OCI-LY1 (cell line): Measurements from ENCODE around the gene DMD.

Experiments
- H2AFZ ChIP-seq: fragments of 200-600 bp; sonication (generic), shearing (Covaris generic); 2 replicates; pipeline ENCODE4 v1.6.0; 2014; ENCODE audit warnings: antibody characterized with exemption, mild to moderate bottlenecking, low read length
- H3F3A ChIP-seq: fragments of 200-600 bp; sonication (generic), shearing (Covaris generic); 2 replicates; pipeline ENCODE4 v1.6.0; 2014; ENCODE audit warnings: mild to moderate bottlenecking, antibody characterized with exemption, low read length, moderate library complexity; ENCODE audit not compliant: insufficient read depth
- H3K27ac ChIP-seq: fragments of 200-600 bp; sonication (generic); 2 replicates; pipeline ENCODE4 v1.5.1; 2014; ENCODE audit warnings: low read length, mixed run types, mild to moderate bottlenecking, low read depth; ENCODE audit not compliant: poor library complexity, severe bottlenecking
- H3K27me3 ChIP-seq: fragments of 200-600 bp; sonication (generic); 2 replicates; pipeline ENCODE4 v1.6.0; 2014; ENCODE audit warnings: antibody characterized with exemption, mild to moderate bottlenecking, low read length, moderate library complexity; ENCODE audit not compliant: insufficient read depth
- H3K36me3 ChIP-seq: fragments of 200-600 bp; sonication (generic); 2 replicates; pipeline ENCODE4 v1.6.1; 2014; ENCODE audit warnings: mild to moderate bottlenecking, antibody characterized with exemption, low read length, moderate library complexity, mixed read lengths; ENCODE audit not compliant: insufficient read depth
- H3K4me1 ChIP-seq: fragments of 200-600 bp; sonication (generic); 2 replicates; pipeline ENCODE4 v1.5.1; 2014; ENCODE audit warnings: mild to moderate bottlenecking, low read length, moderate library complexity; ENCODE audit not compliant: insufficient read depth, severe bottlenecking
- H3K4me2 ChIP-seq: fragments of 200-600 bp; sonication (generic), shearing (Covaris generic); 2 replicates; pipeline ENCODE4 v1.6.1; 2014; ENCODE audit warnings: low read length
- H3K4me3 ChIP-seq: fragments of 200-600 bp; sonication (generic); 2 replicates; pipeline ENCODE4 v1.5.1; 2014; ENCODE audit warnings: low read length, low read depth, mild to moderate bottlenecking, mixed read lengths; ENCODE audit not compliant: poor library complexity, severe bottlenecking
- H3K79me2 ChIP-seq: fragments of 200-600 bp; shearing (Covaris generic); 2 replicates; pipeline ENCODE4 v1.6.1; 2016; ENCODE audit warnings: mixed run types, low read length, mixed read lengths; ENCODE audit not compliant: insufficient read depth
- H3K9ac ChIP-seq: fragments of 200-600 bp; sonication (generic), shearing (Covaris generic); 2 replicates; pipeline ENCODE4 v1.6.1; 2014; ENCODE audit warnings: mild to moderate bottlenecking, low read length, mixed read lengths
- H3K9me2 ChIP-seq: fragments of 200-600 bp; sonication (generic), shearing (Covaris generic); 2 replicates; pipeline ENCODE4 v1.6.1; 2014; ENCODE audit warnings: low read depth, mild to moderate bottlenecking, low read length, mixed read lengths
- H3K9me3 ChIP-seq: fragments of 200-600 bp; shearing (Covaris generic); 2 replicates; pipeline ENCODE4 v1.6.1; 2014; ENCODE audit warnings: low read length, mixed read lengths
- H4K20me1 ChIP-seq: fragments of 200-600 bp; sonication (generic), shearing (Covaris generic); 2 replicates; pipeline ENCODE4 v1.6.0; 2016; ENCODE audit warnings: mild to moderate bottlenecking, low read length; ENCODE audit not compliant: insufficient read depth
- EZH2 ChIP-seq: fragments of 200-600 bp; sonication (generic), shearing (Covaris generic); IDR thresholded peaks from 2 replicates; pipeline ENCODE4 v1.8.0; 2017; ENCODE audit warnings: borderline replicate concordance, mixed run types, mild to moderate bottlenecking, antibody characterized with exemption, low read length, moderate library complexity, mixed read lengths
- TF ChIP-seq, protein P1 (sequence below): fragments of 200-600 bp; sonication (generic), shearing (Covaris generic); IDR thresholded peaks from 2 replicates; pipeline ENCODE4 v1.5.1; 2017; ENCODE audit warnings: mild to moderate bottlenecking, antibody characterized with exemption, low read length, moderate library complexity, mixed read lengths

DMD gene

DNA sequence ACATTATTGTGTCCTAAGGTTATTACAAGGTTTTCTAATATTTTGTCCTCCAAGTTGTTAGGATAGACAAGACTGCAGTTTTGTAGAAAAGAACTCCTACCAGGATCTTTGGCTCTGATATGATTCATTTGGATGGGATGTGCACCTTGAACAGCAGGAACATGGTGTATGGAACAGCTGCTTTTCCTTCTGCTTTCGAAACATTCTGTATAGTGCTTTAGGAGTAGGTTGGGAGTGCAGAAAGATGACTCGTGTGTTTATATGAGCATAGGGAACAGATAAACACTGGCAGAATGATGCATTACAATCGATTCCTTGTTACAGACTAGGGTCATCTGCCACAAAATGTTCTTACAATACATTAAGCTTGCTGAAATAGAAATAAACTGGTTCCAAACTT lies 790.1 kb downstream of the DMD start:
- no peaks in the 10 kb centered on the region for H3K9me2 ChIP-seq
- H3K36me3 ChIP-seq, result no peaks in the 10 kb centered on the region
- no peaks in the 10 kb centered on the region for H3K27me3 ChIP-seq
- H3K27ac ChIP-seq, result no peak overlapping the region
- H3K4me3 ChIP-seq, result no peak overlapping the region
- H2AFZ ChIP-seq, result no peak overlapping the region
- H3F3A ChIP-seq, result no peaks in the 10 kb centered on the region
- TF ChIP-seq, protein P1, sequence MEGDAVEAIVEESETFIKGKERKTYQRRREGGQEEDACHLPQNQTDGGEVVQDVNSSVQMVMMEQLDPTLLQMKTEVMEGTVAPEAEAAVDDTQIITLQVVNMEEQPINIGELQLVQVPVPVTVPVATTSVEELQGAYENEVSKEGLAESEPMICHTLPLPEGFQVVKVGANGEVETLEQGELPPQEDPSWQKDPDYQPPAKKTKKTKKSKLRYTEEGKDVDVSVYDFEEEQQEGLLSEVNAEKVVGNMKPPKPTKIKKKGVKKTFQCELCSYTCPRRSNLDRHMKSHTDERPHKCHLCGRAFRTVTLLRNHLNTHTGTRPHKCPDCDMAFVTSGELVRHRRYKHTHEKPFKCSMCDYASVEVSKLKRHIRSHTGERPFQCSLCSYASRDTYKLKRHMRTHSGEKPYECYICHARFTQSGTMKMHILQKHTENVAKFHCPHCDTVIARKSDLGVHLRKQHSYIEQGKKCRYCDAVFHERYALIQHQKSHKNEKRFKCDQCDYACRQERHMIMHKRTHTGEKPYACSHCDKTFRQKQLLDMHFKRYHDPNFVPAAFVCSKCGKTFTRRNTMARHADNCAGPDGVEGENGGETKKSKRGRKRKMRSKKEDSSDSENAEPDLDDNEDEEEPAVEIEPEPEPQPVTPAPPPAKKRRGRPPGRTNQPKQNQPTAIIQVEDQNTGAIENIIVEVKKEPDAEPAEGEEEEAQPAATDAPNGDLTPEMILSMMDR, result no peak
- TF ChIP-seq EZH2, result no peak
- H3K4me1 ChIP-seq, result no peaks in the 10 kb centered on the region
- H3K79me2 ChIP-seq, result no peaks in the 10 kb centered on the region
- H3K9ac ChIP-seq, result no peak overlapping the region
- H3K9me3 ChIP-seq, result no peaks in the 10 kb centered on the region
- H4K20me1 ChIP-seq, result no peaks in the 10 kb centered on the region
- H3K4me2 ChIP-seq, result no peak overlapping the region

DNA sequence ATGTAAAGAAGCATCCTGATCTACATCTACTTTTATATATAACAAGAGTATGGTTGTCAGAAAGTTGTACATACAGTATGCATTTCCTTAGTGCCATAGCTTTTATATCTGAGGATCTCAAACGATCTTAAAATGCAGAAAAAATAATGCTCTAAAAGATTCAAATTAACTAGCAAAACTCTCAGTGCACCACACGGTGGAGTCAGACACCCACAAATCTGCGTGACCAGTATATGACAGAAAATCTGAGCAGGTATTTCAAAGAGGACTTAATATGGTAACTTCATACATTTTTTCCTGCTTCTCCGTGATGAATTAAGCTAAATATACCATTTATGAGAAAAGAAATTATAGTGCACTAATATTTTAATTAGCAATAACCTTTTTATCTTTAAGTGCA lies 803.0 kb downstream of the DMD start:
- H3K9ac ChIP-seq, result no peak overlapping the region
- no peaks in the 10 kb centered on the region for H3F3A ChIP-seq
- no peaks in the 10 kb centered on the region for H3K9me2 ChIP-seq
- TF ChIP-seq, protein P1, result peak; percentile 35; the same call in 1 of the 2 replicates
- TF ChIP-seq EZH2, result no peak
- no peaks in the 10 kb centered on the region for H3K9me3 ChIP-seq
- no peak overlapping the region for H3K27ac ChIP-seq
- no peak overlapping the region for H2AFZ ChIP-seq
- no peaks in the 10 kb centered on the region for H3K36me3 ChIP-seq
- no peak overlapping the region for H3K4me3 ChIP-seq
- H3K79me2 ChIP-seq, result no peaks in the 10 kb centered on the region
- no peaks in the 10 kb centered on the region for H3K4me1 ChIP-seq
- no peak overlapping the region for H3K4me2 ChIP-seq
- H3K27me3 ChIP-seq, result no peaks in the 10 kb centered on the region
- H4K20me1 ChIP-seq, result no peaks in the 10 kb centered on the region

DNA sequence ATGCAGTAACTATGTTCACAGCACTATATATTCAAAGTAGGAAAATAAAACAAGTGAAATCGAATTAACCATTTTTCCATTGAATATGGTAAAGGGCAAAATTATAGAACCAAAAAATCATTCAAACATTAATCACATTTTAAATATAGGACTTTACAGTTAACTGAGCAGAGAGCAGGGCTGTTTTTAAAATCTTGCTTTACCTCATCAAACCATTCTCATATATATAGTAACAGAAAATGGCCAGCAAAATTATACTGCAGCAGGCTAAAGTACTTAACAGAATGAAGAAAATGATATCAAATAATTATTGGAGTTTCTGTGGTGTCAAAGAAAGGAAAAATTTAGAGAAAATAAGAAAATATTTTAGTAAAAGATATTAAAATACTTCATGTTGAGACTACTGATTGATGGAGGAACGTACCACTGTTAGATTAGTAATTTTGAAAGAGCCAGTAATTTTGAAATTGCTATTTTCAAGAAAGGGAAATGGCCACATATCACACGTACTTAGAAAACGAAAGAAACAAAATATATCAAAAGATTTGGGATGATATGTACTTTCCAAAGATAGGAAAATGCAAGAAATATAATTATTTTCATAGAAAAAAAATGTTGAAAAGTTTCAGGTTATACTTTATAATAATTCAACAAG lies 813.7 kb downstream of the DMD start:
- Histone ChIP-seq H2AFZ (no peak overlapping the region), H3K4me2 (no peak overlapping the region), H3K9ac (no peak overlapping the region), H3K9me3 (no peaks in the 10 kb centered on the region), H3K27me3 (no peaks in the 10 kb centered on the region), H4K20me1 (no peaks in the 10 kb centered on the region), H3K9me2 (no peaks in the 10 kb centered on the region), H3K4me3 (no peak overlapping the region), H3K79me2 (no peaks in the 10 kb centered on the region), H3K36me3 (no peaks in the 10 kb centered on the region), H3F3A (no peaks in the 10 kb centered on the region), H3K27ac (no peak overlapping the region), H3K4me1 (no peaks in the 10 kb centered on the region)
- TF ChIP-seq EZH2, result no peak
- TF ChIP-seq, protein P1, result no peak
